Measurements from ENCODE around the gene MRPL33.

MRPL33 gene
- 11.8 to 25.8 (median 20.0) reads per million in 17 experiments for total RNA-seq

GRCh38 chr2:27771548-27772335, at the start of gene MRPL33:
TSS of gene MRPL33 (plus strand) at chr2:27771719. CDS start at chr2:27771778, 59 bp downstream.
- peak; percentile 92 to 97 (median 94) for DNase-seq

- DNase-seq: no peak
Observed at GRCh38 chr2:27721884-27722485, 49.5 kb upstream of the MRPL33 start.

GRCh38 chr2:27723372-27724144, 48.0 kb upstream of the MRPL33 start:
- DNase-seq: peak; percentile 72 to 88 (median 82)

DNA sequence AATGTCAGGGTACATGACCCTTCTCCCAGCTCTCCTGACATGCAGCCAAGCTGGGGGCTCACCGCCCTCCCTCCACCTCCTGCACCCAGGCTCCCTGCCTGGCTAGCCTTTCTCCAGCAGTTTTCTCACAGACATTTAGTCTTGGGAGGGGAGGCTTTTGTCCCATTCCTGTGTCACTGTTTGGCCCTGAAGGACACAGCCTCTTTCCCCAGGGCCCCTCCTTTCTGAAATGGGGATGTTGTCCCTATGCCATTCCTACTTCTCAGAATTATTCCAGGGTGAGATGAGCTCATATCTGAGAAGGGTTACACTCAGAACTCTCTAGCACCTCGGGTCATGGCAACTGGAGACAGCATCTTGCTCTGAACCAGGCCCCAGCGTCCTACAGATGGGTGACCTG, 47.3 kb upstream of the MRPL33 start:
- DNase-seq: no peak

DNA sequence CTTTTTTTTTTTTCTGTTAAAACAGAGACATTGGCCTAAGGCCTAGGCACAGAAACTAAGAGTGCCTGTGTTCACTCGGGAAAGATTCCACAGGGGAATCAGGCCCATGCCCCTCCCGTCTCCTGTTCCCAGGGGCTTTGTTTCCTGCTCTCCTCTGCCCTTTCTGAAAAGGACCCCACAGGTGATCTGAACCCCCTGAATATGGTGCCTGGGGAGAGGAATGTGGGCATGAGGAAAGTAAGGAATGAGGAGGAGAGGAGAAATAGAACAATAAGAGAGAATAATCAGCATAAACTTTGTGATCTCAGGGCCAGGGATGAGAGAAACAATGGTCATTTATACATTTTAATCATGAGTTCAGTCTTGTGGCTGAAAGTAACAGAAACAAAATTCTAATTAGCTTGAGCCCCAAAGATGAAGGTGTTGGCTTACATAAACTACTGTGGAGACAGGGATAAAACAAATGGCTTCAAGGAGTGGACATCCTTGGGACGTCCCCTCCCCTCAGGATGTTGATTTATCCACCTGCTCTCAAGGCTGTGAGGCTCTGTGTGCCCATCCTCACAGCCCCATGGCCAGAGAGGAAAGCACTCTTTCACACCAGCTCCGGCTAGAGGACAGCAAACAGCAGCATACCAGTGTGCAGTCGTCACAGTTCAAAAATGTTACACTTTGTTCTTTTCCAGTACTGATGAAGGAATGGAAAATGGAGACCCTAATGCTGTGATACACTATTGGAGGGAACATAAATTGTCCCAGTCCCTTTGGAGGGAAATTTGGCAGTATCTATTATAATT, 46.4 kb upstream of the MRPL33 start:
- no peak for DNase-seq

GRCh38 chr2:27727257-27727656, 44.3 kb upstream of the MRPL33 start:
- peak; percentile 71 to 88 (median 81) for DNase-seq

- DNase-seq: no peak
Observed at GRCh38 chr2:27728081-27728858, 43.2 kb upstream of the MRPL33 start.

GRCh38 chr2:27729198-27729597, 42.3 kb upstream of the MRPL33 start:
- no peak for DNase-seq

- DNase-seq: no peak
Observed at GRCh38 chr2:27729614-27730013, 41.9 kb upstream of the MRPL33 start.

DNA sequence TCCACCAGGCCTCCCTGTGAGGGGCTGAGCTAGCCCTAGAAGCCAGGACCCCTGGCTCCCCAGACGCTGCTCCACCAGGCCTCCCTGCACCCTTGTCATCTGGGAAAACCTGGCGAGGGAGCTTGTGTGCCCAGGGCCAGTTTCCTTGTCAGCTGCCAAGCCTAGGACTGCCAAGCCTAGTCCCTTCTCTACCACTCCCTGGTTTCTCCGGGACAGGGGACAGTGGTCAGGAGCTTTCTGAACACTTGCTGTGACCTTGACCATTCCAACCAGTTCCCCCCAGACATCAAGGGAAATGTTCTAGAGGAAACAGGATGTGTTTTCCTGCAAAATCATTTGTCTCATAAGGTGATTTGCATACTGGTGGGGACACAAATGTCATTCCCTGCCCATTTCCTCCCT, 41.3 kb upstream of the MRPL33 start:
- DNase-seq: no peak

DNA sequence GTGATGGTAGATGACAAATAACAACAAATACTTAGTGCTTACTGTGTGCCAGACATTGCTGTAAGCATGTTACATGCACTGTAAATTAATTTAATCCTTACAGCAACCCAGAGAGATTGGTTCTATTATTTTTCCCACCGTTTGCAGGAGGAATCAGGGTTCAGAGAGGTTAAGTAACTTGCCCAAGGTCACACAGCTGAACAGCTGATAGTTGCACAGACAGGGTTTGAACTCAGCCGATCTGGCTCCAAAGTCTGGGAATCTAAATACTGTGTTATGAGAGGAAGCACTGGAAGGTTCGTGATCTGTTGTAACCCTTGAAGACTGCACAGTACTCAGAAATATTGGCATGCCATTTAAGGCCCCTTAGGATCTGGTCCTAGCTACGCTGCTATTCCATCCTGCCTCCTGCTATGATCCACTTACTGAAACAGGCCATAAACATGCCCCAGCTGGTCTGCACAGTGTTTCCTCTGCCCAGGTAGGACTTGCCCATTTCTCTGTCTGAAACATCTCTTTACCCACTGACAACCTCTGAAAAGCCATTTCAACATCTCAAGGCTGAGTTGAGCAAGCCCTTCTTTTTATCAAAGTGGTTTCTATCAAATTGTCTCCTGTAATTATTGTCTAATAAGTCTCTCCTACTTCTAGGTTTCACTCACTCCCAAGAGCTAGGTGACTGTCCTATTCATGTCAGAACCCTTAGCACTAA, 40.4 kb upstream of the MRPL33 start:
- DNase-seq: no peak

DNA sequence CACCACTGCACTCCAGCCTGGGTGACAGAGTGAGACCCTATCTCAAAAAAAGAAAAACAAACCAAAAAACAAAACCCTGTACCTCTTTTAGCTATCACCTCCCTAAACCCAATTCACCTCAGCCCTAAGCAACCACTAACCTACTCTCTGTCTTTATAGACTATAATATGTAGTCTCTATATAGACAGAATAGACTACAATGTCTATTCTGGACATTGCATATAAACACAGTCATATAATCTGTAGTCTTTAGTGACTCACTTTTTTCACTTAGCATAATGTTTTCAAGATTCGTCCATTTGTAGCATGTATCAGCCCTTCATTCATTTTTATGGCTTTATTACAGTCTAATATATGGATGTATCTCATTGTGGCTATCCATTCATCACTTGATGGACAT, 37.2 kb upstream of the MRPL33 start:
- DNase-seq: no peak

DNA sequence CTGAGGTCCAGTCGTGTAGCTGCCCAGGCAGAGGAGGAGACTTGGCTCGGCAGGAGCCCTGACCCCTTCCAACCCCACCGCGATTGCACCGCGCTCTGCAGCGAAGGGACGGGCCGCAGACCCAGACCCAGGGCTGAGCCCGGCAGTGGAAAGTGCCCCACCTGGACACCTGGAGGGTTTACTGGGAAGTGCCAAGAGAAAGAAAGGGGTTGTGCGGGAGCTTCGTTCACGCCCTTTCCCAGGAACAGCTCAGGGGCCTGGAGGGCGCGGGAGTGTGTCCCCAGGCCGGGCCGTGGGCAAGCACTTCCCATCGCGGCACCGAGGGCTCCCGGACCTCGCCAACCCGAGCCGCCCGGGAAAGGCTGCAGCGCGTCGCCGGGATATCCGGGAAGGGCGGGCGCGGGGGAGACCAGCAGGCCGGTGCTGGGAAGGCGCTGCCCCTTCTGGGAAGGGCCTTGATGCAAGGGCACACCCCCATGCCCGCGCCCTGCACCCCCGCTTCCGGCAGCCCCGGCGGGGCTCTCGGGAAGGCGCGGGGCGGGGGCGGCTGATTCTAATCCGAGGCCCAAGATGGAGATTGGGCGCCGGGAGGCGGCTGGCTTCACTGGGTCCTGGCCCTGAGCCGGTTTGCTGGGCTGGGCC, 36.1 kb upstream of the MRPL33 start:
- peak; percentile 54 to 85 (median 69) for DNase-seq

GRCh38 chr2:27736031-27736889, 35.3 kb upstream of the MRPL33 start:
- DNase-seq: no peak

DNA sequence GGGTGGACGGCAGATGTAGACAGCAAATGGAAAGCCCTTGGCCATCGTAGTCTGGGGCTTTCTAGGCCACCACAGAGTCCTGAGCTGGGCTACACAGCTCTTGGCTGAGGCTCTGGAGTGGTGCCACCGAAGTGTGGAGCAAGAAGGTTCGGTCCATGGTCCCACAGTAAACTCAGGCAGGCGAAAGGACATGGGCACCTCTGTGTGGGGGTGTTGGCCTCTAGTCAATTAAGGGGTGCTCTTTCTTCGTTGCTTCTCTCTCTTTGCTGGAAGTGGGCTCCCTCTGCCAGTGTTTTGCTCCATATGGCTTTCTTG, 34.7 kb upstream of the MRPL33 start:
- DNase-seq: no peak

DNA sequence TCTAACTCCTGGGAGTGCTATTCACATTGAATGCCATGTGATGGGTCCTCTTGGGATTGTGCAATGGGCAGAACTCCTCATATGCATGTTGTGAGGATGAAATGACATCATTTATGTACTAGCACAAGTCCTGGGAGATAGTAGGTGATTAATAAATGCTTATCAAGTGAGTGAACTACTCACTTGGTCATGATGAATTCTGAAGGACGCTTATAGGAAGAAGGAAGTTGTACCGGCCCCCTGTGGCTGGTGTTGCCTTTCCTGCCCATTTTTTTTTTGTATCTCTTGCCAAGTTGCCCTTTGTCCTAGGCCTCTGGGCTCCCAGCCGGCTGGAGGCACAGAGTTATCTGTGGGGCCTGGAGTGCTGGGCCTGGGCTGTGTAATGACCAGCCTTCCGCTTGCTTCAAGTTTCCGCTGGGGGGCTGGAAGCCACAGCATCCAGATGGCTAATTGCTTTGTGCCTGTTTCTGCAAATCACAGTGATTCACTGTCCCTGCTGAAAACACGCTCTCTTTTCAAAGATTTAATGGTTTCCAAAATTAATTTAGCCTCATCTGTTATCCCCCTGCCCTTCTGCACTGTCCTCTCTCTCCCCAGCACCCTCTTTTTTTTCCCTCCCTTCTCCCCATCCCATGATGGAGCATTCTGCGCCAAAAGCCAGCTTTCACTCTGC, 33.7 kb upstream of the MRPL33 start:
- peak; percentile 41 to 74 (median 59) for DNase-seq

DNA sequence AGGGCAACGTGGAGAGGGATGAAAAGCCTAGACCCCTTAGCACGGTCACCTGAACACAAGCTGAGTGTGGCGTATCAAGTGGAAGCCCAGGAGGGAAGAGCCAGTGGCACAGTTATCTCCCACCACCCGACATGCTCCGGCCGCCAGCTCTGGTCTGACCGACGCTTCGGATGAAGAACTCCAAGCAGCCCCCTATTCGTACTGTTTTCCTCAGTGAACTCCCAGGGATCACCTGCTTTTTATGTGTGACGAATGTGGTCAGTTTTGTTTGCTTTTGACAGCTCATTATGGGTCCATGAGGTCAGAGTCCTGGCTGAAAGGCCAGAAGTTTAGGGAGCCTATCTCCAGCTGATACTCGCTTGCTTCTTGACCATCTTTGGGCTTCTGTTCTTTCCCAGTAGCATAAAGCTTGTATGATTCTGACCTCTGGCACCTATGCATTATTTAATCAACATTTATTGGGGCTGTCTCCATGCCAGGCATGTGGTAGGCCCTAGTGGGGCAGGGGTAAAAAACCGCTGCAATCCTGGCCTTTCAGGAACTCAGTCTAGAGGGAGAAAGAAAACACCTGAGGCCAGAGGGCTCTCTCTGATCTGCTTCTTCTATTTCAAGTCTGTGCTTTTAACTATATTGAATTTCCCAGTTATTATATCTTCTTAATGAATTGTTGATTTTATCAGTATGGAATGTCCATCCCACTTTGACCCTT, 33.0 kb upstream of the MRPL33 start:
- no peak for DNase-seq

DNA sequence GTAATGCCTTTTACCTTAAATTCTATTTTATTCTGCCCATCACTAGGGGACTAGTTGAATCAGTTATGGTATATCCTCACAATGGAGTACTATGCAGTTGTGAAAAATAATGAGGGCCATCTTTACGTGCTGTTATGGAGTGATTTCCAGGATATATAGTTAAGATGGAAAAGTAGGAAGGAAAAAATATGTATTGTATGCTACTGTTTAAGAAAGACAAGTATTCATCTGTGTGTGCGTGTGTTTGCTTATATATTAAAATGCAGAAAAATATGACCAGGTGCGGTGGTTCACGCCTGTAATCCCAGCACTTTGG, 32.5 kb upstream of the MRPL33 start:
- DNase-seq: no peak

DNA sequence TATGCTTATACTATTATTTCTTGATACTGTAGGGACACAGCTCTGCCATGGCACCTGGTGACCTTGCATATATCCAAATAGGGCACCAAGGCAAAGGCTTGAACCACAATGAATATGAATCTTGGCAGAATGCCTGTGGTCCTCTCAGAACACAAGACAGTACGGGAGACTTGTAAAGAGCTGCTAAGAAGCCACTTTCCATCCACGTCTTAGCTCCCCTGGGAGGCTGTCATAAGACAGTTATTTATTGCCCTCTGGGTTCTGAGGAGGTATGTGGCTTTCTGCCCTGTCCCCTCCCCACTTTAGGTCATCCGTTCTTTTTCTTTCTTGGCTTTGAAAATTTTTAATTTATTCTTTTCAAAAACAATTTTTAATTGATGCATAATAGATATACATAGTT, 29.8 kb upstream of the MRPL33 start:
- DNase-seq: no peak
